OCI-LY7 (cell line): ENCODE measurements around the gene PLA2G15. TPM values are rescaled to one million over a fixed set of nuclear protein-coding genes. Genes with fewer than 3 reads are reported as not detected.

ENCODE experiments used
- BruUV-seq: library from RNA; stranded (reverse); fragments of 400-500 nt; replicated peaks from 2 replicates; lab custom pipeline; 2021; lab: Mats Ljungman, UMichigan
- CTCF ChIA-PET: fragments of 300-600 bp; sonication (Branson Sonifier 250); formaldehyde crosslinking; loops from one replicate; lab custom pipeline; 2022; ENCODE audit warnings: antibody characterized with exemption; ENCODE audit not compliant: unreplicated experiment; lab: Charles Lee
- POLR2A ChIA-PET: fragments of 300-600 bp; sonication (Branson Sonifier 250); formaldehyde crosslinking; loops from one replicate; lab custom pipeline; 2022; ENCODE audit warnings: antibody characterized with exemption; lab: Charles Lee
- DNase-seq: peaks from one replicate; pipeline ENCODE4 v3.0.0-alpha.2; 2015; ENCODE audit warnings: low spot score
- H2AFZ ChIP-seq: fragments of 200-600 bp; sonication (generic), shearing (Covaris generic); 2 replicates; pipeline ENCODE4 v1.6.1; 2014; ENCODE audit warnings: mild to moderate bottlenecking, antibody characterized with exemption, low read length, moderate library complexity
- H3K27ac ChIP-seq: fragments of 200-600 bp; sonication (generic); 2 replicates; pipeline ENCODE4 v1.5.1; 2014; ENCODE audit warnings: mixed run types, low read depth, mild to moderate bottlenecking, moderate library complexity, low read length, inconsistent platforms; ENCODE audit not compliant: poor library complexity, severe bottlenecking
- H3K36me3 ChIP-seq: fragments of 200-600 bp; sonication (generic); 2 replicates; pipeline ENCODE4 v1.6.1; 2014; ENCODE audit warnings: mild to moderate bottlenecking, antibody characterized with exemption, low read length, moderate library complexity, mixed read lengths; ENCODE audit not compliant: insufficient read depth
- H3K4me1 ChIP-seq: fragments of 200-600 bp; sonication (generic); 2 replicates; pipeline ENCODE4 v1.5.1; 2014; ENCODE audit warnings: mild to moderate bottlenecking, low read length; ENCODE audit not compliant: insufficient read depth, poor library complexity, severe bottlenecking
- H3K4me2 ChIP-seq: fragments of 200-600 bp; sonication (generic); 2 replicates; pipeline ENCODE4 v1.6.1; 2014; ENCODE audit warnings: mild to moderate bottlenecking, low read length
- H3K4me3 ChIP-seq: fragments of 200-600 bp; sonication (generic); 2 replicates; pipeline ENCODE4 v1.5.1; 2014; ENCODE audit warnings: mild to moderate bottlenecking, low read depth, low read length; ENCODE audit not compliant: poor library complexity, severe bottlenecking
- H3K79me2 ChIP-seq: fragments of 200-600 bp; sonication (generic); 2 replicates; pipeline ENCODE4 v1.6.1; 2016; ENCODE audit warnings: low read depth, mild to moderate bottlenecking, low read length, moderate library complexity, mixed read lengths; ENCODE audit not compliant: insufficient read depth
- H3K9me2 ChIP-seq: fragments of 200-600 bp; sonication (generic); 2 replicates; pipeline ENCODE4 v1.6.1; 2016; ENCODE audit warnings: mild to moderate bottlenecking, low read length, mixed read lengths; ENCODE audit not compliant: insufficient read depth
- H3K9me3 ChIP-seq: fragments of 200-600 bp; sonication (generic); 2 replicates; pipeline ENCODE4 v1.6.1; 2014; ENCODE audit warnings: mild to moderate bottlenecking, mixed run types, low read length, mixed read lengths
- H4K20me1 ChIP-seq: fragments of 200-600 bp; sonication (generic); 2 replicates; pipeline ENCODE4 v1.6.1; 2014; ENCODE audit warnings: mild to moderate bottlenecking, antibody characterized with exemption, low read length, moderate library complexity, mixed read lengths; ENCODE audit not compliant: insufficient read depth
- CTCF ChIP-seq: fragments of 200-600 bp; sonication (generic); conservative IDR thresholded peaks from 2 replicates; pipeline ENCODE4 v1.5.1; 2014; ENCODE audit warnings: mild to moderate bottlenecking, antibody characterized with exemption, low read length, moderate library complexity, mixed read lengths
- EZH2phosphoT487 ChIP-seq: fragments of 200-600 bp; sonication (generic); IDR thresholded peaks from 2 replicates; pipeline ENCODE4 v1.6.1; 2018; ENCODE audit warnings: low read depth, borderline replicate concordance, mild to moderate bottlenecking, mixed run types, antibody characterized with exemption, low read length, moderate library complexity, mixed read lengths
- intact Hi-C: fragments of 100-400 bp; cut with micrococcal nuclease; formaldehyde crosslinking; loops from one replicate; pipeline ENCODE4 v1.10.0; 2022; ENCODE audit not compliant: unreplicated experiment
- total RNA-seq, 2 experiments: library from RNA; depleted of rRNA in 1 of 2; stranded (reverse); fragments of >200 nt in 1 of 2; shearing (Covaris generic) in 1 of 2; gene quantifications; 2 replicates each; pipeline ENCODE4 v1.2.3, GENCODE V29; 2014 to 2022

The PLA2G15 gene
- total RNA-seq, 2 experiments from 2014 or later, result 27.5 to 46.2 TPM

GRCh38 chr16:68231384-68232136 is 13.6 kb upstream of the PLA2G15 start:
- no peak overlapping the region for H3K4me2 ChIP-seq
- TF ChIP-seq EZH2phosphoT487, result no peak
- TF ChIP-seq CTCF, result no peak
- BruUV-seq, result no TSS peak
- H3K79me2 ChIP-seq, result no peaks in the 10 kb centered on the region
- intact Hi-C loops, result no loop called here
- POLR2A ChIA-PET, result no interaction called here
- no peak overlapping the region for H3K4me3 ChIP-seq
- H3K9me2 ChIP-seq, result no peaks in the 10 kb centered on the region
- no peak overlapping the region for H3K27ac ChIP-seq
- CTCF ChIA-PET, result no interaction called here
- H4K20me1 ChIP-seq, result no peaks in the 10 kb centered on the region
- DNase-seq, result no peak
- H2AFZ ChIP-seq, result no peak overlapping the region
- peaks cover 43% of the 10 kb centered on the region for H3K4me1 ChIP-seq
- peaks cover 26% of the 10 kb centered on the region; the same call in 1 of the 2 replicates for H3K36me3 ChIP-seq
- H3K9me3 ChIP-seq, result no peaks in the 10 kb centered on the region

- TF ChIP-seq CTCF, result no peak
- H3K9me2 ChIP-seq, result no peaks in the 10 kb centered on the region
- no peaks in the 10 kb centered on the region for H4K20me1 ChIP-seq
- H3K4me1 ChIP-seq, result peaks cover 40% of the 10 kb centered on the region
- H3K27ac ChIP-seq, result no peak overlapping the region
- H2AFZ ChIP-seq, result no peak overlapping the region
- H3K36me3 ChIP-seq, result peaks cover 25% of the 10 kb centered on the region; the same call in 1 of the 2 replicates
- intact Hi-C loops, result no loop called here
- POLR2A ChIA-PET, result interaction anchor here (0.7 kb wide), 2 partner anchors 25 to 152 kb away, joined by 3 read pairs; no protein-coding TSS in a partner anchor
- no peak overlapping the region for H3K4me3 ChIP-seq
- no peaks in the 10 kb centered on the region for H3K9me3 ChIP-seq
- no peaks in the 10 kb centered on the region for H3K79me2 ChIP-seq
- CTCF ChIA-PET, result no interaction called here
- DNase-seq, result no peak
- BruUV-seq, result no TSS peak
- no peak overlapping the region for H3K4me2 ChIP-seq
Observed at GRCh38 chr16:68232335-68232734, 12.8 kb upstream of the PLA2G15 start.
